Forelimb muscle (tissue), 1 donor: Measurements from ENCODE around the gene MGST2. TPM values are rescaled to one million over a fixed set of nuclear protein-coding genes. Genes with fewer than 3 reads are reported as not detected.
"Not testable (repeated sequence)": the region's sequence is repeated elsewhere in the genome, so short reads cannot be mapped to it uniquely, and the experiment has no call there.

ENCODE experiments used
- DNase-seq: peaks from one replicate; pipeline ENCODE4 v3.0.0-alpha.2; 2013; ENCODE audit warnings: low read depth
- polyA plus RNA-seq: library from polyadenylated mRNA; unstranded; fragments of 120-200 nt; gene quantifications from one replicate; pipeline ENCODE4 v1.2.1, GENCODE V29; 2013; ENCODE audit not compliant: insufficient read length

Gene MGST2
- 49.1 TPM for polyA plus RNA-seq

- DNase-seq = no peak
Measured at GRCh38 chr4:139665690-139666529, at the start of gene MGST2. Gene MGST2, plus strand, starts transcription at chr4:139665819. Its CDS starts 201 bp downstream, at chr4:139666020.

DNA sequence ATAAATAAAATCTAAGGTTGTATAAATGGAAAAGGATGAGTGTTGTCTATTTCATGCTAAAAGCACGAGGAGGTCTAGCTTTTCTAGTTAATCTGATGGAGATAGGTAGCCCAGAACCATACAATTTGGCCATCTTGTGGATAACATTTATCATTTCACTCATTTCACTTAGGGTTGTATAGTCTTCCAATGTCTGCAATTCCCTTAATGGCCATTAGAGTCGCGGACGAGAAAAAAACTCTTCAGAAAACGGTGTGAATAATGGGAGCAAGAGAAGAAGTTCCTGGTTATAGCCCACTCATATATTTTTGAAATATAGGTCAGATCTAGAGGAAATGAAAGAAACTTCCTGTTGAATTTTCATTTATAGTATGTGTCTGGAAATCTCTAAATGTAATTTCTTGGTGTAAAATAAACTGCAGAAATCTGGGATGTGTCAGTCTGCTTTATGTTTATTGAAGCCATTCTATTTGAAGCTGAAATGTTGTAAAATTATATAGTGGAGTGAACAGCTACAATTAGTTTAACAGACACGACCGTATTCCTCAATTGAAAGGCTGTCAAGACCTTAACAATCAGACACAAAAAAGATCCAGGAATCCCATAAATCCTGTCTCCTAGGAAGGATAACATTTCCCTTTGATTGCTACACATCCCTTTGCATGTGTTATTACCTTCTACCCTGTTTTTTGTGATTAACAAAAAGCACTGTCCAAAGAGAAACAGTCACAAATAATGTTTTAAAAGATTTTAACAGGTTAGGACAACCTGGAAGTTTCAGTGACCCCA is 47.7 kb upstream of the MGST2 start:
- DNase-seq = no peak

DNA sequence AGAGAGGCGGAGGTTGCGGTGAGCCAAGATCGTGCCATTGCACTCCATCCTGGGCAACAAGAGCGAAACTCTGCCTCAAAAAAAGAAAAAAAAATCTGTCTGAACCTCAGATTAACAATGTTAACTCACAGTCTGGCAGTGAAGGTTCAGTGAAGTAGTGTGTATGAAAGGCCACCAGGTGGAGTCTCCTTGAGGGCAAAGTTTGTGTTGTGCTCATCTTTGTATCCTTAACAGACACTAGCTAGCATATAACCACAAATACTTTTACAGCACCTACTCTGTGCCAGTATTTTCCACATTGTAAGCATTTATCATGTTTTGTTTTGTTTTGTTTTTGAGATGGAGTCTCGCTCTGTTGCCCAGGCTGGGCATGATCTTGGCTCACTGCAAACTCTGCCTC is 46.0 kb upstream of the MGST2 start:
- DNase-seq = no peak

DNA sequence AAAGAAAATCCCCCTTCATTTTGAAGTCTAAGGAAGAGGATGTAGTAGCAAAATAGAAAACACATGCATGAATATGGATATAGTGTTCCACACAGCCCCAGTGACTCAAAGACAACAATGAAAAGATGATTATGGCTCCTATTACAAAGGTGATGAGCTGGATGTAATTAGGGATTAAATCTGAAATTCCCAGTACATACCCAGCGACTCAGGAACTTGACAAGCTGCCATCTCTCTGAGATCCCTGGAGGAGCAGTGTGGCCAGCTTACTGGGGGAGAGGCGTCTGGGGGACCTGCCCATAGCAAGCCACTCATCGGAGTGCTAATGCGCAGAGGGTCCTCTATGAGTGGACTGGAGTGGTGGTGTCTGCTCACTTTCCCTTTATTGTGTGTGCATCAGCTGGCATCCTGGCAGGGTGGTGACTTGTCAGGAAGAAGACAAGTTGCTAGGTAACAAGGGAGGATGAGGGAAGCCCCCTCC is 42.7 kb upstream of the MGST2 start:
- no peak for DNase-seq

- DNase-seq = no peak
Measured at GRCh38 chr4:139624441-139625092, 41.1 kb upstream of the MGST2 start.

DNA sequence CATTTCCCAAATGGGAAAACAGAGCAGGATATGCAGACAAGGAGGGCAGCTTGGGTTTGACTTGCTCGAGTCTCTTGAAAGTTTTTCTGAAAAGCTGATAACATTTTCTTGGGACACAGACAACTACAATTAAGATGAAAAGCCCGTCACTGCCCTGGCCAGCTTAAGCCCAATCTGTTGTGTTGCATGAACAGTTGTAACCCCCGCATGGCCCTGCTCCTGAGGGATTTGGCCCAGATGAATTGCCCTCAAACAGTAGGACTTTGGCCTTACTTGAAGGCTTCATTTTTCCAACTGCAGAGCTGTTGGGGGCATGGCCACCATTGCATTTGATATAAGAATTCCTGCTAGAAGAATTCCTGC is 40.5 kb upstream of the MGST2 start:
- DNase-seq = no peak

GRCh38 chr4:139625482-139625881 is 40.1 kb upstream of the MGST2 start:
- no peak for DNase-seq

DNA sequence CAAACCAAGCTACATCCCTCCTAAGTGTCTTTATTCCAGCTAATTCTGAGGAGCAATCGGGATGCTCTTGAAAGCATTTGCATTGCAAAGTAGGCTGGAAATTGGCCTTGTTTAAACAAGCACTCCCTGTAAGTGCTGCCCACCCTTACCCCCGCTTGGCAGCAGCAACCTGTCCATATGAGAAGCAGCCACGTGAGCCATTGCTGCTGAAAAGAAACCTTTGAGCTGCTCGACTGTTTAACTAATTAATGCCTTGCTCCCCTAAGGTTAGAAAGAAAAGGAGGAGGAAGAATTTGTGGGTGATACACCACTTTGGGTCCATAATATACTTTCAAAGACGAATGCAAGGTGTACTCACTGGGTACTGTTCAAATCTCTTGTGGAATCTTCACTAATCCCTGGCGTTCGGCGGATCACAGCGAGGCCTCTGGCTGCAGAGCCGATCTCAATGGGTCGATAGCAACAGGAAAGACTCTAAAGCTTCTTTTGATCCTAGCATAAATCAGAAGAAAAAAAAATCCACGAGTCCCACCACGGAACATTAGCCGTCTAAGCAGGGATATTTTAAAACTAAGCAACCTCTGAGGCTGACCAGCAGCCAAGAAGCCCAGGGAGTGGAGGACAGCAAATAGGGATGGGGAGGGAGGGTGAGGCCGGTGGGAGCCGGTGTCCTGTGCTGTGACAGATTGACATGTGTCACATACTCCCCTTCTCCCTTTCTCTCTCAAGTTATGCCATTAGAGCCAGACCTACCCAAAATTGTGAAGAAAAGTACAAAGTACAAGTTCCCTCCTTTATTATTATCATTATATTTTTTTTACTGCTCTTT is 37.2 kb upstream of the MGST2 start:
- no peak for DNase-seq

- DNase-seq = no peak
Measured at GRCh38 chr4:139629436-139630125, 36.0 kb upstream of the MGST2 start.

DNA sequence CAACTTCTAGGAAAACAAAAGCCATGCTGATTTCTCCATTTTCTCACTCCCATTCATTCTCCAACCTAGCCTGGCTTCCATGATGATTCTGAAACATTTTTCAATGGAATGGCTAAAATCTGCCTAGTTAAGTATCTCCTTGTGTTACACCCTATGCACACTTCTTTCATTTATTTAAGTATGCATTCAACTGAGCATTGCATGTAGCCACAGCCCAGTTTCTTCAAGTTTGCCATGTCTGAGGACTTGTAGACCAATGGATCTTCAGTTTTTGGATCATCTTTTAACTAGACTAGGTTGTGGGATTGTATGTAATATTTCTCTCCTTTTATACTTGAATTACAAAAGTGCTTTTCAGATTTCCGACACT is 35.5 kb upstream of the MGST2 start:
- no peak for DNase-seq

- DNase-seq = no peak
Measured at GRCh38 chr4:139630991-139631390, 34.6 kb upstream of the MGST2 start.

DNA sequence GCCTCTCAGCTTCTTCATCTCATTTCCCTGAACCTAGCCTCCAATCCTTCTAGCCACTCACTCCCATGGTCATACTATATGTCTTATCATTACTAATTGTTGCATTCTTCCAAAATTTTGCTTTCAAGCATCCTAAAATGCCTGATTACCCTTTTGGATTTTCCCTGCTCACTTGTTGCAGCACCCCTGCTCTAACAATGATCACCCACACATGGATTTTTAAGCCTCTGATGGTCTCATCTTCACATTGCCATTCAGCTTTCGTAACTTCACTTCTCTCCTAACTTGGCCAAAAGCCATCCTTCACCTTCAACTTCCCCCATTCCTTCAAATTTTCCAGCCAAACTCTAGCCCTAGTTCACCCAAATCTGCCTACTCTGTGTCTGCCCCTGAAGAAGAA is 33.8 kb upstream of the MGST2 start:
- DNase-seq = no peak

DNA sequence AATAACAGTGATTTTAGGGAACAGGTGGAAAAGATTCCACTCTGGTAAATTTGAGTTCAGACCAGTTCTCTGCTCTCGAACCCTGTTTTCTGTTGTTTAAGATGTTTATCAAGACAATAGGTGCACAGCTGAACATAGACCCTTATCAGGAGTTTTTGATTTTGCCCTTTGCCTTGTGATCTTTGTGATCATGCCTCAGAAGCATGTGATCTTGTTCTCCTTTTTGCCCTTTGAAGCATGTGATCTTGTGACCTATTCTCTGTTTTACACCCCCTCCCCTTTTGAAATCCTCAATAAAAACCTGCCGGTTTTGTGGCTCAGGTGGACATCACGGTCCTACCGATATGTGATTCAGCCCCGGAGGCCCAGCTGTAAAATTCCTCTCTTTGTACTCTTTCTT is 32.9 kb upstream of the MGST2 start:
- not testable (repeated sequence) for DNase-seq

DNA sequence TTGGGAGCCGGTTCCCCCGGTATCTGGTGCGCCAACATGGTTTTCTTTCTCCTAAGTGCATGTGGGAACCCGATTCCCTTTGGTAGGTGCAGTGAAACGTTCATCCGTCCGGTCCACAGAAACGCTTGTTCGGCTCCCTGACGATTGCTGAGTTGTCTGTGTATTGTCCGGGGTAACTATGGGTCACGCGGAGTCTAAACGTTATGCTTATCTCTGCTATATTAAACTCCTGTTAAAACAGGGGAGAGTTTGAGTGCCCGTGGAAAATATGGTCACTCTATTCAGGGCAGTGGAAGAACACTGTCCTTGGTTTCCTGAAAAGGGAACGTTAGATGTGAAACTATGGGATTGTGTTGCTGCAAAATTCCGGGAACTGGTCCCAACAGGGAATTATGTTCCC is 32.4 kb upstream of the MGST2 start:
- no peak for DNase-seq

- DNase-seq = no peak
Measured at GRCh38 chr4:139633661-139634060, 32.0 kb upstream of the MGST2 start.

DNA sequence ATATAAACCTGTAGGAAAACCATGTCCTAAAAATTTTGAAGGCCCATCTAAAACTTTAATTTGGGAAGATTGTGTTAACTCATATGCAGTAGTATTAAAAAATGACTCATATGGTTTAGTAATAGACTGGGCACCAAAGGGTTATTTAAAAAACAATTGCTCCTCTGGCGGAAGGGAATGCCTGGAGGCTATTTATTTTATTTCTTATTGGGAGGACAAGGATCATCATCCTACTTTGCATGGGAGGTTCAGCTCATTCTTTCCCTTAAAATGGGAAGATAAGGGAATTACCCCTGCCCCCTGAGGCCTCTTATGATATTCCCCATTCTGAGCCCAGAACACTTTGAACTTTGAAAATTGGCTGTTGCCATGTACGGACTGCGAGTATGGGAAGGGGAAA is 29.7 kb upstream of the MGST2 start:
- no peak for DNase-seq

DNA sequence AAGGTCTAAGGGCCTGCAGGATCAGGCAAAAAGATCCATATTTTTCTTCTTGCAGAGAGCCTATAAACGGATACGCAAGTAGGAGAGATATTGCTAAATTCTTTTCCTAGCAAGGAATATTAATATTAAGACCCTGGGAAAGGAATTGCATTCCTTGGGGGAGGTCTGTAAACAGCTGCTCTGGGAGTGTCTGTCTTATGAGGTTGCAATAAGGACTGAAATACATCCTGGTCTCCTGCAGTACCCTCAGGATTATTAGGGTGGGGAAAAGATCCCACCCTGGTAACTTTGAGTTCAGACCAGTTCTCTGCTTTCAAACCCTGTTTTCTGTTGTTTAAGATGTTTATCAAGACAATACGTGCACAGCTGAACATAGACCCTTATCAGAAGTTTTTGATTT is 27.3 kb upstream of the MGST2 start:
- DNase-seq = not testable (repeated sequence)

DNA sequence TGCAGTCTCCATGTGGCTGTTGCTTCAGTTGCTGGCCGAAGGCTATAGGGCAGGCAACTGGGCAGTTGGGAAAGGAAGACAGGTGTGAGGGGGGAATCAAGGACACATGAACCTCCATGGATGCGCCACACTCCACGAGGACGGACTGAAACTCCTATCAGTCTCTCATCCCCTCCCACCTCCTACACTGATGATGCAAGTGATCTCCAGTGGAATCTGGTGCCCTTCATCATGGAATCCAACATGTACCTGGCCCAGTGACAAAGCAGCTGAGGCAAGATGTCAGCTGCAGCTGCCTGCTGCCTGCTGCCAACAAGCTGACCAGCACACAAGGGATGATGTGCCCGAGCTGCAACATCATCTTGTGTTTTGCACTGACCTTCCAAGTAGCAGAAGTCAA is 26.0 kb upstream of the MGST2 start:
- DNase-seq = no peak

DNA sequence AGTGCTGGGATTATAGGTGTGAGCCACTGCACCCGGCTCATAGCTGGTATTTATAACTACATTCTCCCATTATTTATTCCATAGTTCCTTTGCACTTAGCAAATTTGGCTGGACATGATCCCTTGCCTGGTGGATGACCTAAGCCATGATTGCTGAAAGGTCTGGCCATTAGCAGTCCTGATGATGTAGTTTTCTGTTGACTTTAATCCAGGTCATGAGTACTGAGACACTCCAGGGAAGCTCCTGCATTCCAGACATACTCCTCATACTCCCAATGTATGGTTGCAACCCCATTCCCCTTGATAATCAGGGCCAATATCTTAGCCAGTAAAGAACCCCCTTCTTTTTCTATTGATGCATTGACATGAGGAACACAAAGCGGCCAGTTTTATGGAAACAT is 24.4 kb upstream of the MGST2 start:
- no peak for DNase-seq

DNA sequence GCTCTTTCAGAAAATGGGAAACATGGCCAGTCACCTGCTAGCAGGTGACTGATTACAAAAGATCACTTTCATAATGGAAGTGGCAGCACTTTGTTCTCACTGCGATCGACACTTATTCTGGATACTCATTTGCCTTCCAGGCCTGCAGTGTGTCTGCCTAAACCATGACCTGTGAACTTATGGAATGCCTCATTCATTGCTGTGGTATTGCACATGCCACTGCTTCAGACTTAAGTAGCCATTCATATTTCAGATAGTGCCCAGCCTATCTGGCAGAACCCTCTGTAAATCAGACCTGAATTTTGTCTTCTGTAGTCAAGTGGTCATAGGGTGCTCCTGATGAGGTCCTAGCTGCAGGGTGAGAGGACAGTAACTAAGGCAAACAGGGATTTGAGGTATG is 23.3 kb upstream of the MGST2 start:
- DNase-seq = no peak
